ENCODE results near the gene ARHGEF3. TPM values are rescaled to one million over a fixed set of nuclear protein-coding genes. Genes with fewer than 3 reads are reported as not detected.

The ARHGEF3 gene
- total and polyA plus RNA-seq, 2 donors (not counting 3 experiments of a cell fraction or from before 2014, with no cell fraction given): 6.7 to 16.3 TPM

GRCh38 chr3:56704706-56705105 lies 97.0 kb downstream of the ARHGEF3 start:
- DNase-seq (ENCODE audit: low read depth, low spot score): no peak
- Histone ChIP-seq H3K27me3 (ENCODE audit: control insufficient read depth in 2 of 2, insufficient read depth in 2 of 2, low read length in 2 of 2) (no peaks in the 10 kb centered on the region), H3K79me2 (ENCODE audit: control insufficient read depth, insufficient read depth, low read length) (no peaks in the 10 kb centered on the region), H3K4me2 (ENCODE audit: insufficient read depth, low read length) (no peak overlapping the region), H4K20me1 (replicated peaks; ENCODE audit: control insufficient read depth, extremely low read depth, insufficient read depth, low read length) (no peaks in the 10 kb centered on the region), H3K4me3 (replicated peaks in 1 of 3; ENCODE audit: insufficient read depth in 1 of 3, low read depth in 1 of 3, low read length in 3 of 3) (no peak overlapping the region), H3K9me1 (replicated peaks; ENCODE audit: control insufficient read depth, extremely low read depth, insufficient read depth, low read length) (no peaks in the 10 kb centered on the region), H3K9me3 (replicated peaks; ENCODE audit: control insufficient read depth, insufficient read depth, low read length) (no peaks in the 10 kb centered on the region), H3K27ac (ENCODE audit: insufficient read depth, low read depth, low read length) (no peak overlapping the region), H3K9ac (replicated peaks; ENCODE audit: extremely low read depth, insufficient read depth, low read length) (no peak overlapping the region), H2AFZ (ENCODE audit: low read depth, low read length) (no peak overlapping the region), H3K36me3 (ENCODE audit: control insufficient read depth in 2 of 2, extremely low read depth in 1 of 2, insufficient read depth in 2 of 2, low read length in 2 of 2) (no peaks in the 10 kb centered on the region), H3K4me1 (ENCODE audit: control insufficient read depth, extremely low read depth, insufficient read depth, low read length) (no peaks in the 10 kb centered on the region)
- CTCF ChIA-PET: interaction anchor here (1.2 to 5.5 kb wide), 5 partner anchors 78 to 284 kb away, joined by 3 to 249 read pairs (median 3); partner anchors contain the start of gene ARHGEF3
- FAIRE-seq: no peak
- intact Hi-C loops (cut with micrococcal nuclease): loop anchor here (5.0 kb wide), 1 partner anchor 218 kb away; no protein-coding TSS in a partner anchor
- no TSS peak for BruUV-seq (replicated peaks)
- dilution Hi-C loops (cut with MboI; ENCODE audit: extremely low pct_ligation_motif_present, low sequenced_read_pairs): no loop called here
- POLR2A ChIA-PET: no interaction called here
- TF ChIP-seq EZH2 (IDR thresholded peaks at IDR 0.05; ENCODE audit: borderline replicate concordance, low read depth, low read length, severe bottlenecking) (no peak), JUN (IDR thresholded peaks at IDR 0.05; ENCODE audit: borderline replicate concordance, insufficient read depth, insufficient read length, low read depth) (no peak)

GRCh38 chr3:56702490-56703315 lies 99.0 kb downstream of the ARHGEF3 start:
- no peaks in the 10 kb centered on the region for H3K4me1 ChIP-seq (ENCODE audit: control insufficient read depth, extremely low read depth, insufficient read depth, low read length)
- H4K20me1 ChIP-seq (replicated peaks; ENCODE audit: control insufficient read depth, extremely low read depth, insufficient read depth, low read length): no peaks in the 10 kb centered on the region
- H3K9me3 ChIP-seq (replicated peaks; ENCODE audit: control insufficient read depth, insufficient read depth, low read length): no peaks in the 10 kb centered on the region
- ChIA-PET CTCF (interaction anchor here (0.6 to 5.5 kb wide), 40 partner anchors 8 to 389 kb away, joined by 3 to 249 read pairs (median 4); partner anchors contain the start of gene ARHGEF3), POLR2A (no interaction called here)
- intact Hi-C loops (cut with micrococcal nuclease): loop anchor here (1.0 to 5.0 kb wide), 4 partner anchors 97 to 287 kb away; no protein-coding TSS in a partner anchor
- H3K4me2 ChIP-seq (ENCODE audit: insufficient read depth, low read length): no peak overlapping the region
- H3K9me1 ChIP-seq (replicated peaks; ENCODE audit: control insufficient read depth, extremely low read depth, insufficient read depth, low read length): no peaks in the 10 kb centered on the region
- H3K36me3 ChIP-seq (ENCODE audit: control insufficient read depth in 2 of 2, extremely low read depth in 1 of 2, insufficient read depth in 2 of 2, low read length in 2 of 2): no peaks in the 10 kb centered on the region
- no peak overlapping the region for H3K4me3 ChIP-seq (replicated peaks in 1 of 3; ENCODE audit: insufficient read depth in 1 of 3, low read depth in 1 of 3, low read length in 3 of 3)
- DNase-seq (ENCODE audit: low read depth, low spot score) (peak; percentile 66), FAIRE-seq (peak; percentile 64)
- BruUV-seq (replicated peaks): no TSS peak
- H3K9ac ChIP-seq (replicated peaks; ENCODE audit: extremely low read depth, insufficient read depth, low read length): no peak overlapping the region
- H3K27ac ChIP-seq (ENCODE audit: insufficient read depth, low read depth, low read length): no peak overlapping the region
- no peaks in the 10 kb centered on the region for H3K27me3 ChIP-seq (ENCODE audit: control insufficient read depth in 2 of 2, insufficient read depth in 2 of 2, low read length in 2 of 2)
- H3K79me2 ChIP-seq (ENCODE audit: control insufficient read depth, insufficient read depth, low read length): no peaks in the 10 kb centered on the region
- H2AFZ ChIP-seq (ENCODE audit: low read depth, low read length): no peak overlapping the region
- TF ChIP-seq EZH2 (IDR thresholded peaks at IDR 0.05; ENCODE audit: borderline replicate concordance, low read depth, low read length, severe bottlenecking): no peak
- peak; percentile 56 to 61 for TF ChIP-seq CTCF (IDR thresholded peaks at IDR 0.05; ENCODE audit: extremely low read depth in 1 of 2, insufficient read depth in 1 of 2, low read depth in 1 of 2, low read length in 2 of 2)
- dilution Hi-C loops (cut with MboI; ENCODE audit: extremely low pct_ligation_motif_present, low sequenced_read_pairs): no loop called here

Data from endothelial cell of umbilical vein (primary cell).